Transverse colon (tissue), 4 donors: ENCODE results near the gene IER2. TPM values are rescaled to one million over a fixed set of nuclear protein-coding genes. Genes with fewer than 3 reads are reported as not detected.
"Not testable (repeated sequence)": the region's sequence is repeated elsewhere in the genome, so short reads cannot be mapped to it uniquely, and the experiment has no call there.

Experiments used
- DNase-seq: peaks from one replicate; pipeline ENCODE4 v3.0.0-alpha.2; 2019
- H3K27ac ChIP-seq, 4 donors: fragments of 200-600 bp; sonication (generic); 2 replicates each; pipeline ENCODE4 v1.5.1; 2016 to 2018; ENCODE audit warnings: inconsistent platforms in 4 of 4
- H3K27me3 ChIP-seq: fragments of 200-600 bp; sonication (generic); 2 replicates; pipeline ENCODE4 v1.5.1; 2017; ENCODE audit warnings: inconsistent platforms
- H3K36me3 ChIP-seq, 4 donors: fragments of 200-600 bp; sonication (generic); 2 replicates each; pipeline ENCODE4 v1.5.1; 2017 to 2019; ENCODE audit warnings: inconsistent platforms in 4 of 4
- H3K4me1 ChIP-seq, 4 donors: fragments of 200-600 bp; sonication (generic); 2 replicates each; pipeline ENCODE4 v1.5.1; 2017 to 2020; ENCODE audit warnings: inconsistent platforms in 4 of 4
- H3K4me3 ChIP-seq, 4 donors: fragments of 200-600 bp; sonication (generic); 1 replicate in 1 of 4; 2 replicates in 3 of 4; pipeline versions ENCODE4 v1.5.1 to v1.6.1; 2017 to 2019; ENCODE audit warnings: inconsistent platforms in 4 of 4
- H3K9me3 ChIP-seq, 2 donors: fragments of 200-600 bp; sonication (generic); 2 replicates each; pipeline ENCODE4 v1.5.1; 2017 to 2019; ENCODE audit warnings: inconsistent platforms in 2 of 2
- EP300 ChIP-seq: sonication (generic); formaldehyde crosslinking; IDR thresholded peaks from one replicate; pipeline ENCODE4 v1.6.1; 2017; ENCODE audit warnings: antibody characterized with exemption, low read depth
- POLR2A ChIP-seq: fragments of 450-650 bp; IDR thresholded peaks from one replicate; pipeline ENCODE4 v1.6.1; 2016; ENCODE audit warnings: antibody characterized with exemption, mild to moderate bottlenecking, moderate library complexity
- POLR2AphosphoS5 ChIP-seq, 3 donors: sonication (generic); formaldehyde crosslinking; IDR thresholded peaks; one replicate each; pipeline ENCODE4 v1.6.1; 2016; ENCODE audit warnings: antibody characterized with exemption in 3 of 3
- WGBS, 2 donors: methylation state at CpG; one replicate each; pipeline ENCODE4 v1.1.5; 2018; ENCODE audit warnings: low coverage in 1 of 2; 5-methylcytosine and 5-hydroxymethylcytosine counted together
- in situ Hi-C, 4 donors: fragments of 200-750 bp; cut with MboI; loops; one replicate each; pipeline versions ENCODE4 v1.15.0 to v1.15.1; 2017; ENCODE audit warnings: low sequenced_read_pairs in 3 of 4, low pct_ligation_motif_present in 1 of 4, low pct_unique_long_range_greater_than_20kb in 1 of 4
- intact Hi-C: fragments of 100-400 bp; cut with DNase I; formaldehyde crosslinking; loops from one replicate; pipeline ENCODE4 v1.15.1; 2023; ENCODE audit warnings: low total_unique reads
- total RNA-seq, 4 donors: library from RNA; depleted of rRNA; stranded (reverse); fragments of >200 nt; gene quantifications; one replicate each; pipeline ENCODE4 v1.1.0, GENCODE V29; 2016
- TF ChIP-seq, protein P1 (sequence below), 5 experiments: fragments of 200-600 bp in 3 of 5; fragments of 450-650 bp in 2 of 5; sonication (generic) in 3 of 5; IDR thresholded peaks; 1 replicate in 2 of 5; 2 replicates in 3 of 5; pipeline ENCODE4 v1.5.1; 2016 to 2017; ENCODE audit warnings: antibody characterized with exemption in 5 of 5, inconsistent platforms in 3 of 5, mild to moderate bottlenecking in 2 of 5, moderate library complexity in 1 of 5

IER2 gene
- total RNA-seq, 4 donors from 2014 or later = 184 to 503 (median 244) TPM

DNA sequence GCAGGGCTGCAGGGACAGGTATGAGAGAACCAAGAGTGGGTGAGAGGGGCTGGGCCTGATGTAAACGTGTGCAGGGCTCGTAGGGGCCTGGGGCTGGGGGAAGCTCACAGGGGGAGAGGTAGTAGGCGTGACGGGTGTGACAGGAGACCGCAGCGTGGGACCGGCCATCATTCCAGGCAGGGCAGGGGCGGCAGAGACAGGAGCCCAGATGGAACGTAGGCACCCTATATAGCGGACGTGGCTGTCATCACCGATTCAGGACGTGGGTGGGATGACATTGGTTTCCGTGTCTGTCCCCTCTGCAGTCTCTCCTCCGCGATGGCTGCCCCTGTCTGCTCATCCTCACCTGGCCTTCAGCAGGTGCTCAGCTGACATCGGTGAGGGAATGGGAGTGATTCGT lies 48.4 kb downstream of the IER2 start:
- in situ Hi-C loops (loop anchor here in 1 of 4 donors (10.0 kb wide), 1 partner anchor 56 kb away; no protein-coding TSS in a partner anchor), intact Hi-C loops (no loop called here)
- no peaks in the 10 kb centered on the region for H3K36me3 ChIP-seq

DNA sequence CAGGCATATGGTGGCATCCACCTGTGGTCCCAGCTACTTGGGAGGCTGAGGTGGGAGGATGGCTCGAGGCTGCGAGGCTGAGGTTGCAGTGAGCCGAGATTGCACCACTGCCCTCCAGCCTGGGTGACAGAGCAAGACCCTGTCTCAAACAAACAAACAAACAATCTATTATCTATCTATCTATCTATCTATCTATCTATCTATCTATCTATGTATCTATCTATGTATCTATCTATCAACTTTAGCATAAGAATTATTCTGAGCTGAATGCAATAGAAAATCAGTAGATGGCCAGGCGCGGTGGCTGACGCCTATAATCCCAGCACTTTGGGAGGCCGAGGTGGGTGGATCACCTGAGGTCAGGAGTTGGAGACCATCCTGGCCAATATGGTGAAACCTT lies 51.9 kb downstream of the IER2 start:
- H3K4me1 ChIP-seq, H3K36me3 ChIP-seq, in situ Hi-C loops, intact Hi-C loops, H3K4me3 ChIP-seq, H3K27me3 ChIP-seq, DNase-seq, H3K9me3 ChIP-seq, H3K27ac ChIP-seq: not testable (repeated sequence)
- 95 to 98% methylated on average over 6 to 7 of the region's 7 CpGs for WGBS, 2 donors

More for the DNA sequence above, 48.4 kb downstream of the IER2 start:
- TF ChIP-seq POLR2A (no peak), EP300 (no peak), POLR2AphosphoS5 (IDR thresholded peaks at IDR 0.05) (no peak)
- TF ChIP-seq, protein P1, sequence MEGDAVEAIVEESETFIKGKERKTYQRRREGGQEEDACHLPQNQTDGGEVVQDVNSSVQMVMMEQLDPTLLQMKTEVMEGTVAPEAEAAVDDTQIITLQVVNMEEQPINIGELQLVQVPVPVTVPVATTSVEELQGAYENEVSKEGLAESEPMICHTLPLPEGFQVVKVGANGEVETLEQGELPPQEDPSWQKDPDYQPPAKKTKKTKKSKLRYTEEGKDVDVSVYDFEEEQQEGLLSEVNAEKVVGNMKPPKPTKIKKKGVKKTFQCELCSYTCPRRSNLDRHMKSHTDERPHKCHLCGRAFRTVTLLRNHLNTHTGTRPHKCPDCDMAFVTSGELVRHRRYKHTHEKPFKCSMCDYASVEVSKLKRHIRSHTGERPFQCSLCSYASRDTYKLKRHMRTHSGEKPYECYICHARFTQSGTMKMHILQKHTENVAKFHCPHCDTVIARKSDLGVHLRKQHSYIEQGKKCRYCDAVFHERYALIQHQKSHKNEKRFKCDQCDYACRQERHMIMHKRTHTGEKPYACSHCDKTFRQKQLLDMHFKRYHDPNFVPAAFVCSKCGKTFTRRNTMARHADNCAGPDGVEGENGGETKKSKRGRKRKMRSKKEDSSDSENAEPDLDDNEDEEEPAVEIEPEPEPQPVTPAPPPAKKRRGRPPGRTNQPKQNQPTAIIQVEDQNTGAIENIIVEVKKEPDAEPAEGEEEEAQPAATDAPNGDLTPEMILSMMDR (IDR thresholded peaks at IDR 0.05) = no peak
- Histone ChIP-seq H3K4me1 (peaks cover 0 to 24% (median 15%) of the 10 kb centered on the region in 4 donors), H3K4me3 (no peak overlapping the region), H3K27me3 (no peaks in the 10 kb centered on the region), H3K9me3 (no peaks in the 10 kb centered on the region), H3K27ac (no peak overlapping the region)
- no peak for DNase-seq
- WGBS, 2 donors = 70 to 91% methylated on average over 2 to 18 of the region's 18 CpGs

Other genes starting within 250 kb of the IER2 start
- under 1 TPM in 1 of 4 donors, not detected in 3; 0.68 TPM for gene SYCE2, start 231.1 kb upstream of the IER2 start, total RNA-seq
- gene FARSA, start 216.7 kb upstream of the IER2 start, total RNA-seq = 10 to 100 TPM; 18.0 to 40.8 (median 32.6) TPM
- 100 to 1,000 TPM; 181 to 444 (median 317) TPM for gene CALR, start 211.8 kb upstream of the IER2 start, total RNA-seq
- 10 to 100 TPM; 57.9 to 87.9 (median 75.9) TPM for gene RAD23A, start 204.5 kb upstream of the IER2 start, total RNA-seq
- gene GADD45GIP1, start 193.2 kb upstream of the IER2 start, total RNA-seq = 10 to 100 TPM; 28.6 to 55.0 (median 33.6) TPM
- under 1 TPM in 2 of 4 donors, not detected in 2; 0.27 to 0.32 TPM for gene DAND5, start 180.8 kb upstream of the IER2 start, total RNA-seq
- gene NFIX, start 154.9 kb upstream of the IER2 start, total RNA-seq = 10 to 100 TPM; 25.4 to 53.1 (median 29.3) TPM
- gene LYL1, start 47.6 kb upstream of the IER2 start, total RNA-seq = 10 to 100 TPM in 3 of 4 donors, 1 to 10 TPM in 1; 4.5 to 33.4 (median 16.7) TPM
- 100 to 1,000 TPM in 1 of 4 donors, 10 to 100 TPM in 3; 26.6 to 199 (median 60.7) TPM for gene TRMT1, start 33.7 kb upstream of the IER2 start, total RNA-seq
- 10 to 100 TPM; 31.6 to 54.2 (median 36.5) TPM for gene NACC1, start 32.1 kb upstream of the IER2 start, total RNA-seq
- 100 to 1,000 TPM in 1 of 4 donors, 10 to 100 TPM in 3; 69.7 to 164 (median 84.2) TPM for gene STX10, start within 50 bp of the IER2 start, total RNA-seq